ENCODE data around the gene ACAP1.
"Not testable (repeated sequence)": the region's sequence is repeated elsewhere in the genome, so short reads cannot be mapped to it uniquely, and the experiment has no call there.

The ACAP1 gene

DNA sequence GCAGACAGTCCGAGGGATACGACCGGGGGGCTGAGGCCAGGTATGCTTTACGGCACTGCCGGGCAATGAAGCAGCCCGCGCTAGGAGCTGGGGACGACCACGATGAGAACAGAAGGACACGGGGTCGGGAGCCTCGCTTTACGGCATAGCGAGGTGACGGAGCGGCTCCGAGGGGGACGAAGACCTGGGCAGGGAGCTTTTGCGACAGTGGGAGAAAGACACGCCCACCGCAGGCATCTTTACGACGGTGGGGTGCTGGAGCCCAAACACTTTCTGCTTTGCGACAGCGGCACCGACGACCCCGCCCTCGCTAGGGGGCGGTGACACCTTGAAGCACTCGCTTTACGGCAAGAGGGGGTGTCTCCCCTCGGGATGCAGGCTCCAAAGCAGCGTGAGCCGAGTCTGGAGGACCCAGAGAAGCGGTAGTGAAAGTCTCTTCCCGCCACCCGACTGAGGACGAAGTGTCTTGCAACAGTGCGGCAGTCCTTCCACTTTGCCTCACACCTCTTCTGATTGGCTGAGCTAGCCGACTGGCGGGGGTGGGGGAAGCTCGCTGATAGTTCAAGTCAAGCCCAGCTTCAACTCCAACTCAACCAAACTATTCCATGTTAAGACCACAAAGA, 6.8 kb upstream of the ACAP1 start:
- DNase-seq, result peak; percentile 96

DNA sequence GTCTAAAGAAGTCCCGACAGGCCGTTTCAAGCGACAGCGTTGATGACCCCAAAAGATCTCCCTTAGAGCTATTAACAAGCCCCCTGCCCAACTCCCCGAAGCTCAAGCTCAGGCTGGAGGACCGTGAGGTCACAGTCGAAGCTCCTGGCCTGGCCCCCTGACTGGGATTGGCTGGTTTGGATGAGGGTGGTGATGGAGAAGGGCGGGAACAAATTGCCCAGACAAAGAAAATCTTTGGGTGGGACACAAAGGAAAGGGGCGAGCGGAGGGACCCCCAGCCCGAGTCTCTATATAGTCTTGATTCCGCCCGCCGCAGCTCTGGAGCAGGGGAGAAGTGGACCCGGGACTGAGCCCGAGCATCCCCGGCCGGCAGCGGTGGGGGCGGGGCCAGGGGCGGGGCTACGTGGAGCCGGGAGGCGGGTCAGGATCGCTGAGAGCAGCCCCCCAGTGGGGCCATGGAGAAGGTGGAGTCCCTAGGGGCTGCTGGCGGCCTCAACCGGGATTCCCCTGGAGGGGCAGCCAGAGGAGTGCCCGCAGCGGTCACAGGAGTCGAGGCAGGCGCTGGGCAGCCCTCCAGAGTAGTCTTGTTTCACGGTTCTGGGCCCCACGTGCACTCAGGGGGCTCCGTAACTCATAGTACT, 6.2 kb upstream of the ACAP1 start:
- DNase-seq, result peak; percentile 83 to 84

DNA sequence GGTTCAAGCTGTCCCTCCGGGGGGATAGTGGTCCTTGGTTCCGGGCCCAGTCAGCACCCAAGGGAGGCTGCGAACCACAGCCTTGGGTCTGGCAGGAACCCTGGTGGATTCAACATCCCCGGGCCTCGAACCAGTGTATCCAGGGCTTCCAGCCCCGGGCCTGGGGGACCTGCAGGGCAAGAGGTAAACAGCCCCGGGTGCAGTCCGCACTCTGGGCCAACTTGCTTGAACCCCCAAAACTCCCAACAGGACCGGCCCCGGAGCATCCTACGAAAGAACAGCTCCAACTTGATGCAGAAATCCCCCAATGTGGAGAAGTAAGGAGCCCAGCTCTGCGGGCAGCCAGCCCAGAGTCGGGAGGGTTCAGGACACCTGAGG, 5.7 kb upstream of the ACAP1 start:
- no peak for DNase-seq

DNA sequence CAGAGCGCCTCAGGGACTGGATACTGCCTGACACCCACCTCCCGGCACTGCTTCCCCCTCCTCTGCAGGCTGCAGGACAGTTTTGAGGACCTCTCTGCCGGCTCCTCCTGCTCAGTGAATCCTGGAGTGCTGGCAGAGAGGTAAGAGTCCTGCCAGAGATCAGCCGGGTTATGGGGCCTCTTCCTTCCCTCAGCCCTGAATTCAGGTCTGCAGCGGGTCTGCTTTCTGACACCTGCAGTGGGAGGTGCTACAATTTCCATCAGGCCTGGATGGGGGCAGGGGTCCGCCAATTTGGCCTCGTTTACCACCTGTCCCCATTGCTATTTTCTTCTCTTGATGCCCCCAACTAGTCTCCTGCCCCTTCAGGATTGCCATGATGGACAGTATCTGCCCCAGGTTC, 4.2 kb upstream of the ACAP1 start:
- DNase-seq, result no peak

DNA sequence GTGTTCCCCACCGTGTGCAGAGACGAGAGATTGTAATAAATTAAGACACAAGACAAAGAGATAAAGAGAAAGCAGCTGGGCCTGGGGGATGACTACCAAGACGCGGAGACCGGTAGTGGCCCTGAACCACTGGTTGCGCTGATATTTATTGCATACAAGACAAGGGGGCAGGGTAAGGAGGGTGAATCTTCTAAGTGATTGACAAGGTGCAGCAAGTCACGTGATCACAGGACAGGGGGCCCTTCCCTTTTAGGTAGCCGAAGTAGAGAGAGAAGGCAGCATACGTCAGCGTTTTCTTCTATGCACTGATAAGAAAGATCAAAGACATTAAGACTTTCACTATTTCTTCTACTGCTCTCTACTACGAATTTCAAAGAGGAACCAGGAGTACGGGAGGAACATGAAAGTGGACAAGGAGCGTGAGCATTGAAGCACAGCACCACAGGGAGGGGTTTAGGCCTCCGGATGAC, 3.7 kb upstream of the ACAP1 start:
- not testable (repeated sequence) for DNase-seq

DNA sequence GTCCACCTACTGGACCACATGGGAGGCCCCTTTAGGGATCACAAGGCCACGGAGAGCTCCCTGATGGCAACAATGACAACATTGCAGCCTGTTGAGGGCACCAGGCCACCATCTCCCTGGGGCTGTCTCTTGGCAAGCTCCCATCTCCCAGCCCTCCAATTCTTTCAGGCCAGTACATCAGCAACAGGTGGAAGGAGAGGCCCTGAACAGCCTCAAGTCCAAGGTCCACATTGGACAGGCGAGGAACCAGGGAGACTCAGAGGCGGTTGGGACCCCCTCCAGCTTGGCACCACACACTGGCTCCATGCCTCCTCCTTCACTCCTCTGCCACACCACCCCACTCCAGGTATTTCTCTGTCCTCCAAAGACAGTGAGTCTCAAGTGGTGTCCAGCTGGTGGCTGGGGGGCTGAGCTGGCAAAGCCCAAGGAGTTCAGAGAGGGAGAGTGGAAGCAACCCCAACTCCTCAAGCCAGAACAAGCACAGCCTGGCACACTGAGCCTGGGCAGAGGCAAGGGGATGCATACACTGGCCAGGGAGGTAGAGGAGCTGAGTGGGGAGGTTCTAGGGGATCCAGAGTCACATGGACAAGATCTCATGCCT, 1.3 kb upstream of the ACAP1 start:
- DNase-seq, result no peak

DNA sequence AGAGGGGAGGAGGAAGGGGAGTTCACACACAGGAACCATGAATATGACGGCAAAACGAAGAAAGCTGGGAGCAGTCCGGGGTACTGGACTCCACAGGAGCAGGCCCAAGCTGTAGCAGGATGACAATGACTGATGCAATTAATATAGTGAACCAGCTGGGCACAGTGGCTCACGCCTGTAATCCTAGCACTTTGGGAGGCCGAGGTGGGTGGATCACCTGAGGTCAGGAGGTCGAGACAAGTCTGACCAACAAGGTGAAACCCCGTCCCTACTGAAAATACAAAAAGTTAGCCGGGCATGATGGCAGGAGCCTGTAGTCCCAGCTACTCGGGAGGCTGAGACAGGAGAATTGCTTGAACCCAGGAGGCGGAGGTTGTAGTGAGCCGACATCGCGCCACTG, 564 bp upstream of the ACAP1 start:
- DNase-seq, result not testable (repeated sequence)

DNA sequence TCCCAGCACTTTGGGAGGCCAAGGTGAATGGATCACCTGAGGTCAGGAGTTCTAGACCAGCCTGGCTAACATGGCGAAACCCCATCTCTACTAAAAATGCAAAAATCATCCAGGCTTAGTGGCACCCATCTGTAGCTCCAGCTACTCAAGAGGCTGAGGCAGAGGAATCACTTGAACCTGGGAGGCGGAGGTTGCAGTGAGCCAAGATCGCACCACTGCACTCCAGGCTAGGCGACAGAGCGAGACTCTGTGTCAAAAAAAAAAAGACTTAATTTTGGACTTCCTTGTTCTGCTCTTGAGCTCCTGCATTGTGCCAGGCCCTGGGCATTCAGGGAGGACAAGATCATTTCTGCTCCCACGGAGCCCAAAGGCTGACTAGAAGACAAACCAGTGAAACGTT, 1.3 kb downstream of the ACAP1 start:
- not testable (repeated sequence) for DNase-seq

DNA sequence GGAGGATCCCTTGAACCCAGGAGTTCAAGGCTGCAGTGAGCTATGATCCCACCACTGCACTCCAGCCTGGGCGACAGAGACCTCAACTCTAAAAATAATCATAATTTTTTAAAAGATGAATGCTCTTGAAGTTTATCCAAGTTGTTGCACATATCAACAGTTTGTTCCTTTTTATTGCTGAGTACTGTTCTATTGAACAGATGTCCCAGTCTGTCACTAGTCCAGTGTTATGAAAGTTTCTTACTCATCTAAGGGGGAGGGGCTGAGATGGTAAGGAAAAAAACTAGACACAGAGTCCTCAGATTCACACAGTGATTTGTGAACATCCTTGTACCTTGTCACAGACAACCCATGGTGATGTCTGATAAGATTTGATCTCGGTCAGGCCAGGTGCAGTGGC, 3.9 kb downstream of the ACAP1 start:
- no peak for DNase-seq

DNA sequence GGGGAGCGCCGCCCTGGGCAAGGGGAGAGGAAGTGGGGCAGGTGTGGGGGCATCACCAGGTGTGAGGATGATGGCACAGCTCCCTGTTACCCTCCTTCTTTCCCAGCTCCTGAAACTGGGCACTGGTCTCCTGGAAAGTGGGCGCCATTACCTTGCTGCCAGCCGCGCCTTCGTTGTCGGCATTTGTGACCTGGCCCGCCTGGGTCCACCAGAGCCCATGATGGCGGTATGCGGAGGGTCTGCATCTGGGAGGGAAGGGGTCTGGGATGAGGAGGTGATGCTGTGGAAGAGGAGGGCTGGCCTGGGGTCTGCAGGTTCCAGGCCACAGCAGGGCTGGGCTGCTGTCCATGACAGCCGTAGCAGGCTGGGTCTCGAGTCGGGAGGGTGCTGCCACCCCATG, 5.5 kb downstream of the ACAP1 start:
- no peak for DNase-seq

DNA sequence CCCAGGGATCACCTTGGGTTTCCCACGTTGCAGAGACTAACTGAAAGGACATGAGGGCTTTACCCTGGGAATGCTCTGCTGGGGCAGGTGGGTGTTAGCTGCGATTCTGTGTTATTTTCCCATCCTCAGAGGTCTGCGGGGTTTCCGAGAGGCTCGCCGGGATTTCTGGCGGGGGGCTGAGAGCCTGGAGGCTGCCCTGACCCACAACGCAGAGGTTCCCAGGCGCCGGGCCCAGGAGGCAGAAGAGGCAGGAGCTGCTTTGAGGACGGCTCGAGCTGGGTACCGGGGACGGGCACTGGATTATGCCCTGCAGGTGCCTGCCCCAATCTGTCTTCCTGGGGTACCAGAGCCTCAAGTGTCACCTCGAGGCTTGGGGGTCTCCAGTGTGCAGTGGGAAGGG, 6.9 kb downstream of the ACAP1 start:
- no peak for DNase-seq

DNA sequence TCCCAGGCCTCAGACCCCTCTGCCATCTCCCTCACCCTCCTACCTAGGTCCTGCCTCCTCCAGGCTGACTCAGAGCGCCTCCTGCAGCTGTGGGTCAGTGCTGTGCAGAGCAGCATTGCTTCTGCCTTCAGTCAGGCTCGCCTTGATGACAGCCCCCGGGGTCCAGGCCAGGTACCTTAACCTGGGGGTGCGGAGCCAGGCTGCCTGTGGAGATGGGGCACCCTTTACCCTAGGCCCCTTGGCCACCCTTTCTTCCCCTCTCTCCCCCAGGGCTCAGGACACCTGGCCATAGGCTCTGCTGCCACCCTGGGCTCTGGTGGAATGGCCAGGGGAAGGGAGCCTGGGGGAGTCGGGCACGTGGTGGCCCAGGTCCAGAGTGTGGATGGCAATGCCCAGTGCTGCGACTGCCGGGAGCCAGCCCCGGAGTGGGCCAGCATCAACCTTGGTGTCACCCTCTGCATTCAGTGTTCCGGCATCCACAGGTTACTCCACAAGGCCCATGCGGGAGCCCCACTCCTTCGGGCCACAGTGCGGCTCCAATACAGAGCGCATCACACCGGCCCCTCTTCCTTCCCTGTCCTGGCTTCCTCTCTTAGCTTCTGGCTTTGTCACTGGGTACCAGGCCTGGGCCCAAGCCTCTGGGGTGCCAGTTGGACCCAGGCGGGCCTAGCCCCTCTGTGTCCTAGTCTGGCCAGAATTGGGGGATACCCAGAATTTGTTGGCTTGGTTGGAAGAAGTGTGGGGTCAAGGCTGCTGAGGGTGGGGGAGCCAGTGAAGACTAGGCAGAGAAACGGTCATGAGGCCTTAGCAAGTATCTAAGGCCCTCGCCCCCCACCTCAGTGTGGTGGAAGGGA, 10.7 kb downstream of the ACAP1 start:
- DNase-seq, result no peak

DNA sequence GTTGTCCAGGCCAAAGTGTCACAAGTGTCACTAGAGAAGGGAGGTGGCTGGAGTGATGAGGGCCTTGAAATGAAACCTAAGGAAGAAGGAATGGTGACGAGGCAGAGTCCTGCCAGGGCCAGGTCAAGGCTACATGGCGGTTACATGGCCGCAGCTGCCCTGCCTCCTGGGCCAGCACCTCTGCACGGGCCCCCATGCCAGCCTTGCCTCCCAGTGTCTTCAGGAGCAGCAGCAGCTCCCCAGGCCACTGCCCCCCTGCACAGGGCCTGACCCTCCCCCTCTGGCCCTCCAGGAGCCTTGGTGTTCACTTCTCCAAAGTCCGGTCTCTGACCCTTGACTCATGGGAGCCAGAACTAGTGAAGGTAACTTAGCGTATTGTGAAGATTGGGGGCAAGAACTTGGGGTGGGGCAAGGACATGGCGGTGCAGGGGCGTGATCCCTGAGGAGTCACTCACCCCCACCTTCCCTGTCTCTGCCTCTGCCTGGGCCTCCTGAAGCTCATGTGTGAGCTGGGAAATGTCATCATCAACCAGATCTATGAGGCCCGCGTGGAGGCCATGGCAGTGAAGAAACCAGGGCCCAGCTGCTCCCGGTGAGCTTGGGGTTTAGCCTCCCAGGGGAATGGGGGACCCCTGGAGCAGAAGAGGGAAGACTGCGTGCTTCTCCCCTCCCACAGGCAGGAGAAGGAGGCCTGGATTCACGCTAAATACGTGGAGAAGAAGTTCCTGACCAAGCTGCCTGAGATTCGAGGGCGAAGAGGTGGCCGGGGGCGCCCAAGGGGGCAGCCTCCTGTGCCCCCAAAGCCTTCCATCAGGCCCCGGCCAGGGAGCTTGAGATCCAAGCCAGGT, 11.5 kb downstream of the ACAP1 start:
- no peak for DNase-seq

DNA sequence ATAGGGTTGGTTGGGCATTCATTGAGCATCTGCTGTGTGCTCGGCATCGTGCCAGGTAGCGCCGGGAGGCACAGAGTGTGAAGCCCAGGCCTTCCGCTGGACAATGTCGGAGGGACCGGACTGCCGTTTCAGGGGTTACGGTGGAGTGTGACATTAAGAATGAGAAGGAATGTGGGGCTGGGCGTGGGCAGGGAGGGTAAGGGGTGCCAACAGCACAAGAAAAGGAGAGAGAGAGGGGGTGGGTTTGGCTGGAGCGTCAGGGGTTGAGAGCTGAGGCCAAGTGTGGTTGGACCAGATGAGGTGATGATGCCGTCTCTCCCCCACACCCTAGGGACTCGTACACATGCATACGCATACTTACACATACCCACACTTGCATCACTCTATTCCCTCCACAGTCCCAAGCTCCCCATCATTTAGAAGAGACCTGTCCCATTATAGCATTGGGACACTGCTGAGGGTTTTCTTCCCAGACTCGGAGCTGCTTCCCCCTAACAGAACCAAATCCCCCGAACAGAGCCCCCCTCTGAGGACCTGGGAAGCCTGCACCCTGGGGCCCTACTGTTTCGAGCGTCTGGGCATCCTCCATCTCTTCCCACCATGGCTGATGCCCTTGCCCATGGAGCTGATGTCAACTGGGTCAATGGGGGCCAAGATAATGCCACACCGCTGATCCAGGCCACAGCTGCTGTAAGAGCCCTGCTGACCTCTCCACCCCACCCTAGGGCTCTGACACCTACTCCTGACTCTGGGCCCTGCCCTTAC, 12.3 kb downstream of the ACAP1 start:
- DNase-seq, result no peak

DNA sequence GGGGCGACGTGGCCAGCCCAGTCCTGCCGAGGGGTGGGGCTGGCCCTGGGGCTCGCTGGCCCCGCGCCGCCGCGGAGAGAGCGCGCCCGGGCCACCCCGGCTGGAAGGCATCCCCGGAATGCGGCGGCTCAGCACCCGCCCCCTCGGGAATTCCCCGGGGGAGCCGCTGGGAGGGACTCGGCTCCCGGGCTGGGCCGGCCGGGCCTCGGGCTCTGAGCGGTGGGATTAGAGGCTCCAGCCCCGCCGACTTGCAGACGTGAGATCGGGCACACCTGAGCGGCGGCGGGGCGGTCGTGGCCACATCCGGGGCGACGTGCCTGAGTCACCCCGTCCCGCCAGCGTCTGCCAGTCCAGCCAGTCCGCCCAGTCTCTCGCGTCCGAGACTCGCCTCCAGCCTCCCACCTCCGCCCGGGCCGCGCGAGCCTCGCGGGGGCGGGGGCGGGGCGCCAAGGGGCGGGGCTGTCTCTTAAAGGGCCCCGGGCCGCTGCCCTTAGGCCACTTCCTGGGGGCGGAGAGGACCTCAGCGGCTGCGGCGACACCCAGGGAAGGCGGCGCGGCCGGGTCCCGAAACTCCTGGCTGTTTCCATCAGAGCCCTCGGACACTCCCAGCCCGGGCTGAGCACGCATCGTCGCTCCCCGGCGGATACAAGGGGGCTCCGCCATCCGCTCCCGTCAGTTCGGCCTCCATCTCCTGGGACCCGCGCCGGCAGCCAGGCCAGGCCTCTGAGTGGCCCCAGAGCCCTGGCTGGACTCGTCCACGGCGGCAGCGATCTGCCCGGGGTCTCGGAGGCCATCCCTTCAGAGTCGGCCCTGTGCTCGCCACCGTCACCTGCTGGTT, 15.6 kb downstream of the ACAP1 start, which contains the start of gene KCTD11:
Gene KCTD11, plus strand, starts transcription at position 498 of the 838 bp plus-strand sequence.
- peak; percentile 72 to 84 for DNase-seq

DNA sequence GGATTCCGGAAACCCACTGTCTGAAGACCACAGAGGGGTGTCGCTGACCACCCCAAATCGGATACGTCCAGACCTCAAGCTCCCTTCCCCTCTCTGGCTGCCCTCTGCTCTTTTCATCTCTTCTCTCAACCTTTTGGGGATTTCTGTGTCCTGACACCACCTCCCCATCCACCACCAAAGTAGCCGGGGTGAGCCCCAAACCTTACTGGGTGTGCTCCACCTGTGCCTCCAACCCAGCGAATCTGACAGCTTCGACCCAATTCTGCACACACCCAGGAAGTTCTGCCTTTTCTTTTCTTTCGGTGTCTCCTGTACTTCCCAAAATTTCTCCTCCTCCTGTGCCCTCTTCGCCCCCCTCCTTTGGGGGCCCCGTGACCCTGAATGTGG, 16.2 kb downstream of the ACAP1 start:
- no peak for DNase-seq

DNA sequence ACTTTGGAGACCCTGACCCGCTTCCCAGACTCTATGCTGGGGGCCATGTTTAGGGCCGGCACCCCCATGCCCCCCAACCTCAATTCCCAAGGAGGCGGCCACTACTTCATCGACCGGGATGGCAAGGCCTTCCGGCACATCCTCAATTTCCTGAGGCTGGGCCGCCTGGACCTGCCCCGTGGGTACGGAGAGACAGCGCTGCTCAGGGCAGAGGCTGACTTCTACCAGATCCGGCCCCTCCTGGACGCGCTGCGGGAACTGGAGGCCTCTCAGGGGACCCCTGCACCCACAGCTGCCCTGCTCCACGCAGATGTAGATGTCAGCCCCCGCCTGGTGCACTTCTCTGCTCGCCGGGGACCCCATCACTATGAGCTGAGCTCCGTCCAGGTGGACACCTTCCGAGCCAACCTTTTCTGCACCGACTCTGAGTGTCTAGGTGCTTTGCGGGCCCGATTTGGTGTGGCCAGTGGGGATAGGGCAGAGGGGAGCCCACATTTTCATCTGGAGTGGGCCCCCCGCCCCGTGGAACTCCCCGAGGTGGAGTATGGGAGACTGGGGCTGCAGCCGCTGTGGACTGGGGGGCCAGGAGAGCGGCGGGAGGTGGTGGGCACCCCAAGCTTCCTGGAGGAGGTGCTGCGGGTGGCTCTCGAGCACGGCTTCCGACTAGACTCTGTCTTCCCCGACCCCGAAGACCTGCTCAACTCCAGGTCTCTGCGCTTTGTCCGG, 16.7 kb downstream of the ACAP1 start:
- no peak for DNase-seq

DNA sequence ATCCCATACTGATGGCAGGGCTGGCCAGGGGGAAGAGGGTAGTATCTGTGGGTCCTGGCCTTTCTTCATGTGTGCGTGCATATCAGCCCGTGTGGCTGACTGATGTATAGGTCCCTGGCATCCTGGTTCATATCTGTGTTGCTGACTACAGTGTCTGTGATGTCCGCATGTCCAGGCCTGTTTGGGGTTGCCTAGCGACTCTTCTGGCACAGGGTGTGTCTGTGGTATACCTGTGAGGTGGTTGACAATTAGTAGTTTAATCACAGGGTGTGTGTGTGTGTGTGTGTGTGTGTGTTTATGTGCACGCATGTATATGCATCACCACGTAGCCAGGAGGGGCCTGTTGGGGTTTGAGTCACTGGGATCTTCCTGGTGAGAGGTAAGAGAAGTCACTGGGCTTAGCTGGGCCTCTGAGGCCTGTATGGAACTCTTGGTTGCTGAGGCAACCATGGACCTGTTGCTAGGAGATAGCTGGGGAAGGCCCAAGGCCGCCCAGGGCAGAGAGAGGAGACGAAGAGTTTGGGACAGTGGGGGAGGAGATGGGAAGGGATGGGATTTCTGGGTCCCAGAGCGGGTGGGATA, 18.0 kb downstream of the ACAP1 start:
- no peak for DNase-seq

DNA sequence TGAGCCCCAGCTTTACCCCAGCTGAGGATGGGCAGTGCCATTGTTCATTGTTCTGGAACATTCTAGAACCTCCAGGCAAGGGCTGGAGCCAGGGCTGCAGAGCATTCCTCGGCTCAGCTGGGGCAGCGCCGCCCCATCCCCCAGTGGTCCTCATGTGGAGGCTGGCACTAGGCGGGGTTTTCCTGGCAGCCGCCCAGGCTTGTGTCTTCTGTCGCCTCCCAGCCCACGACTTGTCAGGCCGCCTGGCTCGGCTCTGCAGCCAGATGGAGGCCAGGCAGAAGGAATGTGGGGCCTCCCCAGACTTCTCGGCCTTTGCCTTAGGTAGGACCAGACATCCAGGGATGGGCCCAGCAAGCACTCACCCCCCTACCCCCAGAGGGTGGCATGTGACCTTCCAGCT, 18.7 kb downstream of the ACAP1 start, which contains the start of gene TMEM95:
Gene TMEM95, plus strand, starts transcription at position 104 of the 400 bp plus-strand sequence. Its CDS starts 49 bp downstream, at position 153.
- DNase-seq, result no peak

DNA sequence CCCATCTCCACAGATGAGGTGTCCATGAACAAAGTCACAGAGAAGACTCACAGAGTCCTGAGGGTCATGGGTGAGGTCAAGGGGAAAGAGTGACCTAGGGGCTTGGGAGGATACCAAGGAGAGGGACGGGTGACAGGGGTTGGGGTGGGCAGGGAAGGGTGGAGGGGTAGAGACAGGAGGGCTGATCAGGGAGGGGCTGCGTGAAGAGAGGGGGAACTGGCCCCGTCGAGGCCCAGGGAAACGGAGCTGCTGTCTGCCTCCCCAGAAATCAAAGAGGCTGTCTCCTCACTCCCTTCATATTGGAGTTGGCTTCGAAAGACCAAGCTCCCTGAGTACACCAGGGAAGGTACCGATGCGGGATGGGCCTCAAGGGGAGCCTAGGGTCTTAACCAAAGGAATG, 19.2 kb downstream of the ACAP1 start:
- DNase-seq, result no peak
